NCI-H1694 (cell line): Measurements from ENCODE around the gene GINS1.

Source experiments
- DNase-seq: peaks from one replicate; lab custom pipeline; 2025; lab: John Stamatoyannopoulos, UW

GINS1 gene

GRCh38 chr20:25407311-25408169 lies at the start of gene GINS1:
GINS1 (plus strand) TSS chr20:25407673; CDS start chr20:25407821, 148 bp downstream.
- peak; percentile 91 for DNase-seq

- no peak for DNase-seq
Observed at GRCh38 chr20:25360631-25361286, 46.7 kb upstream of the GINS1 start.

GRCh38 chr20:25361287-25361683 lies 46.2 kb upstream of the GINS1 start:
- DNase-seq: no peak

GRCh38 chr20:25364180-25364788 lies 43.2 kb upstream of the GINS1 start:
- no peak for DNase-seq

GRCh38 chr20:25364879-25365699 lies 42.4 kb upstream of the GINS1 start:
- DNase-seq: no peak

GRCh38 chr20:25368526-25368925 lies 38.9 kb upstream of the GINS1 start:
- no peak for DNase-seq

GRCh38 chr20:25368976-25369375 lies 38.5 kb upstream of the GINS1 start:
- DNase-seq: no peak

- no peak for DNase-seq
Observed at GRCh38 chr20:25369529-25369928, 37.9 kb upstream of the GINS1 start.

GRCh38 chr20:25369971-25370370 lies 37.5 kb upstream of the GINS1 start:
- no peak for DNase-seq

GRCh38 chr20:25372584-25373336 lies 34.7 kb upstream of the GINS1 start:
- no peak for DNase-seq

GRCh38 chr20:25374842-25375241 lies 32.6 kb upstream of the GINS1 start:
- DNase-seq: no peak

GRCh38 chr20:25376236-25376635 lies 31.2 kb upstream of the GINS1 start:
- no peak for DNase-seq

GRCh38 chr20:25376886-25377285 lies 30.6 kb upstream of the GINS1 start:
- DNase-seq: no peak

- DNase-seq: no peak
Observed at GRCh38 chr20:25378189-25378883, 29.1 kb upstream of the GINS1 start.

GRCh38 chr20:25378884-25379733 lies 28.4 kb upstream of the GINS1 start:
- DNase-seq: no peak

- DNase-seq: no peak
Observed at GRCh38 chr20:25380945-25381614, 26.4 kb upstream of the GINS1 start.

- no peak for DNase-seq
Observed at GRCh38 chr20:25382704-25383370, 24.6 kb upstream of the GINS1 start.

GRCh38 chr20:25389401-25389857 lies 18.0 kb upstream of the GINS1 start:
- no peak for DNase-seq
